Raji (cell line): Measurements from ENCODE around the gene PCDHGB1.

Source experiments
- POLR2A ChIP-seq: IDR thresholded peaks from 2 replicates; pipeline ENCODE4 v1.6.1; 2011; ENCODE audit warnings: low read depth, low read length, control low read depth; ENCODE audit not compliant: insufficient read depth

PCDHGB1 gene

GRCh38 chr5:141398608-141399007 is 48.7 kb downstream of the PCDHGB1 start:
- no peak for TF ChIP-seq POLR2A

DNA sequence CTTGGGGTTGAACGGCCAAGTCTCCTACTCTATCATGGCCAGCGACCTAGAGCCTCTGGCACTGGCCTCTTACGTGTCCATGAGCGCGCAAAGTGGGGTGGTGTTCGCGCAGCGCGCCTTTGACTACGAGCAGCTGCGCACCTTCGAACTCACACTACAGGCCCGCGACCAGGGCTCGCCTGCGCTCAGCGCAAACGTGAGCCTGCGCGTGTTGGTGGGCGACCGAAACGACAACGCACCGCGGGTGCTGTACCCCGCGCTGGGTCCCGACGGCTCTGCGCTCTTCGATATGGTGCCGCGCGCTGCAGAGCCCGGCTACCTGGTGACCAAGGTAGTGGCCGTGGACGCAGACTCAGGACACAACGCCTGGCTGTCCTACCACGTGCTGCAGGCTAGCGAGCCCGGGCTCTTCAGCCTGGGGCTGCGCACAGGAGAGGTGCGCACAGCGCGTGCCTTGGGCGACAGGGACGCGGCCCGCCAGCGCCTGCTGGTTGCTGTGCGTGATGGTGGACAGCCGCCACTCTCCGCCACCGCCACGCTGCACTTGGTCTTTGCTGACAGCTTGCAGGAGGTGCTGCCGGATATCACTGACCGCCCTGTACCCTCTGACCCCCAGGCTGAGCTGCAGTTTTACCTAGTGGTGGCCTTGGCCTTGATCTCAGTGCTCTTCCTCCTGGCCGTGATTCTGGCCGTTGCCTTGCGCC is 49.8 kb downstream of the PCDHGB1 start:
- no peak for TF ChIP-seq POLR2A
